Left renal cortex interstitium (tissue), 4 donors: Measurements from ENCODE around the gene NFIA. TPM values are rescaled to one million over a fixed set of nuclear protein-coding genes. Genes with fewer than 3 reads are reported as not detected.

Experiments used
- DNase-seq, 4 donors: peaks; one replicate each; pipeline ENCODE4 v3.0.0-alpha.2; 2013; ENCODE audit warnings: low read depth in 4 of 4, low spot score in 2 of 4, missing footprints in 1 of 4
- polyA plus RNA-seq, 4 donors: library from polyadenylated mRNA; unstranded; fragments of 120-200 nt; gene quantifications; one replicate each; pipeline ENCODE4 v1.2.1, GENCODE V29; 2013; ENCODE audit not compliant: insufficient read length in 4 of 4

Gene NFIA
- polyA plus RNA-seq, 4 donors = 15.6 to 19.6 (median 16.0) TPM

DNA sequence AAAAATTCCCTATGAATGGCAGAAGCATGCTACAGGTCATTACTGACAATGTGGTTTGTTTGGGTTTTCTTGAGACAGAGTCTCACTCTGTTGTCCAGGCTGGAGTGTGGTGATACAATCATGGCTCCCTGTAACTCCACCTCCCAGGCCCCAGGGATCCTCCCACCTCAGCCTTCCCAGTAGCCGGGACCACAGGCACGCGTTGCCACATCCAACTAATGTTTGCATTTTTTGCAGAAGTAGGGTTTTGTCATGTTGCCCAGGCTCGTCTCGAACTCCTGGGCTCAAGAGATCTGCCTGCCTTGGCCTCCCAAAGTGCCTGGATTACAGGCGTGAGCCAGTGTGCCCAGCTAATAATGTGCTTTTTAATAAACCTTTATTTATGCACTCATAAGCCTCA, 259.1 kb downstream of the NFIA start:
- no peak for DNase-seq

DNA sequence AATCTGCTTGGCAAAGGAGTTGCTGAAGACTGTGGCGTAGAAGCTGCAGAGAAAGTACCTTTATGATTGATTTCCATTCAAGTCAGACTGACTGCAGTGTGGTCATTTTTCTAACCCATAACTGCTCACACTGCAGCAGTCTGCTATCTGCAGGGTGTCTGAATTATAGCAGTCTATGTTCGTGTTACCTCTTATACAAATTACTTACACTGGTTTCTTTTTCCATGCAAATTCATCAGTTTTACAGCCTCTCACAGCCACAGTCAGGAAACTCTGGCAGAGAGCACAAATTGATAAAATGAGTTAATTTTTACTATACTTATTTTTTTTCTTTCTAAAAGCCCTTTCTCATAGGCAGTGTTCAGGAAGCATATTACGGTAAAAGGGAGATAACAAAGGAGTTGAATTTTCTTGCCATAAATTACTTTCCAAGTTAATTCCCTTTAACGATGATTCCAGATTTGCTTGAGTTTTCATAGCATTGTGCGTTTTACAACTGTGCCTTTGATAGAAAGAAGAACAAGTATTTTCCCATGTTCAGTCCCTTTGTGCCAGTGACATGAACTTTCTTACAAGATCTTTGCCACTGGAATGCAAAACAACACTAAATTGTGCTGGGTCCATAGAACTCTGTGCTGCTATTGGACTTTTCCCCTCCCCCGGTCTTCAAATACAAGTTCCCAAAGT, 261.5 kb downstream of the NFIA start:
- no peak for DNase-seq

DNA sequence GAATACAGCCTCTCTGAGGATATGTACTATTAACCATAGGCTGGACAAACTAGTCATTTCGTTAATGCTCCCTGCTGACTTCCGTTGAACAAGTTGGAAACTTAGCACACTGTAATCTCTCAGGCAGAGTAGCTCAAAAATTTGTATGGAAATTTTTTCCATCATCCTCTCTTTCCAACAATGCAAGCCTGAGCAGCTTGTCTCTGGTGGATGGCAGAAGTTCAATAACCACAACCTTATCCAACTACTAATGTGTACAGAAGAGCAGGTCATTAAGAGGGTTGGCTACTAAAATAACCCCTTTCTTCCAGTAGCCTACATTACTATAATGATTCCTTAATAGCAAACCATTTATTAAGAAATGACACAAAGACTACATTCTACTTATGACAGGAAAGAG, 262.3 kb downstream of the NFIA start:
- DNase-seq = no peak

GRCh38 chr1:61348025-61348665, 265.8 kb downstream of the NFIA start:
- no peak for DNase-seq

GRCh38 chr1:61352845-61353435, 270.6 kb downstream of the NFIA start:
- no peak for DNase-seq

- no peak for DNase-seq
Measured at GRCh38 chr1:61353797-61354406, 271.5 kb downstream of the NFIA start.

DNA sequence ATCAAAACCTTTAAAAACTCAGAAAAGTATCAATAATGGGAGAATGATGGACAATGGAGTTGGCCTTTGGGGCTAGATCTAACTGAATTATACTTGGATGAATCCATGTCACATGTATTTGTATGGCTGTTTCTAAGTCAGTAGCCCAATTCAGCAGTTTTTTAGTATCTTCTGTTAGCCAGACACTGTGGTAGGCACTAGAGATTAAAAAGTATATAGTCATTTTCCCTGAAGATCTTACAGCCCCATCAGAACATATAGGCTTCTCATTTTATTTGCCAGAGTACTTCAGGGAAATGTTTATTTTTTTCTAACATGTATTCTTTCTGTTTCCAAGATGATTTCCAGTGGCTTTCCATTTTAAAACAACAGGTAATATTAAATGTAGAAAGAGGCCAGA, 273.7 kb downstream of the NFIA start:
- DNase-seq = no peak

DNA sequence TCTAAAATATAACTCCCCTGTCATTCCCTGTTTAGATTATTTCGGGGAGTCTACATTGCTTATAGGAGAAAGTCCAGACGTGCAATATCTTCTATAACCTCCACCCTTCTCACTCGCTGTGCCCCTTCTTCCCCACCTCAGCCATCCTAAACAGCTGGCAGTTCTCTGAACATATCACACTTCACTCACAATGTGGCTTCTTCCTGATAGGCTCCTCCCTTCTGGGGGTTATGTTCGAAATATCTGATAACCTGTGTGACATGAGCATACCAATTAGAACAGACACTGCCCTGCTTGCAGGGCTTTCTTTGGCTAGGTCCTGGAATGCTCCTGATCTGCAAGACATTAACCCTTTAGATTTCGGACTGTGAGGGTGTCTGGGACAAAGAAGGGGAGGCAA, 274.6 kb downstream of the NFIA start:
- no peak for DNase-seq

- DNase-seq = no peak
Measured at GRCh38 chr1:61357539-61357938, 275.2 kb downstream of the NFIA start.

DNA sequence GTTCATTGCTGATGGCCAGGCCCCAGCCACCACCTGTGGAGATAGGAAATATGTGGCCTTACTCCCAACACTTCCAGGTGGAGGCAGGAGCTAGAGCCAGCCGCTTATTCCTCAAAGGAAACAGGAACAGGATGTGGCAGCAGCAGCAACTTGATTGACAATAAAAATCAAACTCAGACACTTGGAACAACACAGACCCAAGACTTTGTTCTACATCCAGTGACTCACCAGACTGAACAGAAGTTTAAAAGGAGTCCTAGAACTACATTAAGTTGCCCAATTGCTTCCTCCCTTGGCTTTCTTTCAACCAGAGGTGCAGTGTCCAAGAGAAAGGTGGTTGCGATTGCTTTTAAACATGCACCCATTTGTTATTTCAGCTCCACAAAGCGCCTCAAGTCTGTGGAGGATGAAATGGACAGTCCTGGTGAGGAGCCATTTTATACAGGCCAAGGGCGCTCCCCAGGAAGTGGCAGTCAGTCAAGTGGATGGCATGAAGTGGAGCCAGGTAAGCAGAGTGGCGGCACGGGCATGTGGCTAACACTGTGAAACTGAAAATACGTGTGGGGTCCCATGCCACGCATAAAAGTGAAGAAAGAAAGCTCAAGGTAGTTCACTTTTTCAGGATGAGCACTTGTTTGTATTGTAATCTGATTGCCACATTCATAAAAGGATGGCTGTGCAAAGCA, 276.6 kb downstream of the NFIA start:
- DNase-seq = no peak

DNA sequence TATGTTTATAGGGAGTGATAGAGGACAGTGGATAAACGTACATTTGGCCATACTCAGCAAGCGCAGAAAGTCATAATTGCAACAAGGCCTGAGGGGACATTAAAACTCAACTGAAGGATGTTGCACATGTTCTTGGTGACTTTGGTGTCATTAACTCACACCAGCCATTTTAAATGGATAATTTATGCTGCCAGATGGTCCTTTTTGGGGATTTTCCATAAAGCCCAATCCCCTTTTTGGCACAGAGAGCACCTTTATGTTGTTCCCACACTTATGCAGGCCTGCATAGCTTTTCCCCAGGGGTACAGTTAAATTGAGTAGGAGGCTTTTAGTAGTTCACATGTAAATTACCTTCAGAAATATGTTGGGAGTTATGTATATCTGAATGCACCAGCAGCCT, 279.6 kb downstream of the NFIA start:
- DNase-seq = no peak

DNA sequence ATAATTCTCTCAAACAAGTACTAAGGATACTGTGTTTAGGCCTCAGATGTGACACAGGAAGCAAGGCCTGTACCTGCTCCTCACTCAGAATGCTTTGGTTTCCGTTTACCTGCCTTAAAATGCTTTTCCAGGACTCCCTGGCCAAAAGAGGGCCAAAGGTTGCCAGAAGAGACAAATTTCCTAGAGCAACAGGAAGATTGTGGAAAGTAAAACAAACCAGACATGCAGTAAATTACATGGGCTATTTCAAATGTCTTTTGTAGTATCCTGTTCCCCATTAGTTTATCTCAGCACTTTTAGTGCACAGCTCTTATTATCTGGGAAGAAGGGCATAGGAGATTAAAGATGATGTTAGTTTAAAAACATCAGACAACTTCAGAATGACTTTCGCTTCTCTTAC, 280.0 kb downstream of the NFIA start:
- DNase-seq = no peak

GRCh38 chr1:61368366-61368765, 286.0 kb downstream of the NFIA start:
- no peak for DNase-seq

GRCh38 chr1:61368876-61369275, 286.5 kb downstream of the NFIA start:
- no peak for DNase-seq

DNA sequence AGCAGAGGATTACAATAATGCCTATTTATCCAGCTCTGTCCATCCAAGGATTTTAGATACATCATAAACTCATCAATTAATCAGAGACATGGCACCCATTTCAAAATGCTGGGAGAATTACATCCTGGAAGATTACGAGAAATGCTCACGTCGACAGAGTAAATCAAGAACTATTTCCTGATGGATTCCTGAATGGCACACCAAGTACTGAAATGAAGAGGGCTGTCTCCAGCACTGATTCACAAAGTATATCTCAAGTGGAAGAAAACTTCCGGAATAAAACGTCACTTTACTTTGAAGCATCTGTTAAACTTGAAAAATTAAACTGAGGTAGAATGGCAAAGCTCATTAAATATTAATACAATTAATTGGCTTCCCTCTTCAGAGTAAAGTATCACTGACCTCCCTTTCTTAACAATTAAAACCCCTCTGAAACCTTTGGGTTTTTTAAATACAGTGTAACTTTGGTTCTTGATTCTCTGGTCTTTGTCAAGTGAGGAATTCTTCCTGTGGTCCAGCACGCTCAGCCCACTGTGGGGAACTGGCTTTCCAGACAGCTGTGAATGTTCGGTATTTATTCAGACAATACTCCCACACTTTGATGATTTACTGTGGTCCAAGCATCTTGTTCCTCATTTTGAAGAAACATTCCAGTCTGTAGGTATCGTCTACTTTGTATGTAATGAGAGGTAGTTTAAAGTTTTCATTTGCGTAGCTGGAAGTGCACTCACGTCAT, 288.0 kb downstream of the NFIA start:
- DNase-seq = no peak

- no peak for DNase-seq
Measured at GRCh38 chr1:61370913-61371279, 288.5 kb downstream of the NFIA start.

GRCh38 chr1:61372944-61373343, 290.6 kb downstream of the NFIA start:
- no peak for DNase-seq

DNA sequence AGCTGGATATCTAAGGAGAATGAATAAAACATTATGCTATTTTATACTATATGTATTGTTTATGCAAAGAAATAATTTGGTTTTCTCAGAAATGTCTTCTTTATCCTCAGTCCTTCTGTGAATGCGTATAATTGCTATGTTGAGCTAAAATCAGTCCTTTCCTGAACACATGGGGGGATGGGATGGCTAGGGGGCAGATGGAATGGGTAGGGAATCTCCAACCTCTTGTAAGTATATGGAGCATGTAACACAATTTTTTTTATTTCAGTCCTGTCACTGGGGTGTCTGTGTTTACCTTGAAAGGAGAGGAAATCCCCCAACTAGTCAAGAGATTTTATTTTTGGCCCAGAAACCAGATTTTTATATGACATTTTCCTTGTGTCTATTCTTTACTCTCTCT, 291.8 kb downstream of the NFIA start:
- DNase-seq = no peak

GRCh38 chr1:61375082-61375880, 292.9 kb downstream of the NFIA start:
- DNase-seq = no peak

DNA sequence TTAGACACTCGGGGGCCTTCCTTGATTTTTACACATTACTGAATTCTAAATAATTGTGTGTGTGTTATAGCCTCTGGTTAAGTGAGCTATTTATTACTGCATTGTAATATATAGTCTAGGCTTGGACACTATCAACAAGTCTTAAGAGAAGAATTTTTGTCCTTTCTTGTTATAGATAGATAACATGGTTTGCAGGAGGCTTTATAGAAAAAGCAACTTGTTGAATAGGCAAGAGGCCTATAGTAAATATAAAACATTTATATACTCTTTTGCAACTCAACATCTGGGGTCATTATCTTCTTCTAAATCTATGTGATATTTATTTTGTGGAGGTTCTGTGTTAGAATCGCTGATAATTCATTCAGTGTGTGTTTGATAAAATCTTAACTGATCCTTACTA, 293.8 kb downstream of the NFIA start:
- DNase-seq = no peak
